Fibroblast of lung (primary cell): Measurements from ENCODE around the gene SDS. TPM values are rescaled to one million over a fixed set of nuclear protein-coding genes. Genes with fewer than 3 reads are reported as not detected.

Experiments
- DNase-seq, 2 donors: peaks; one replicate each; pipeline versions ENCODE4 v3.0.0 to v3.0.0-alpha.2; 2010; ENCODE audit warnings: low read depth in 2 of 2
- H2AFZ ChIP-seq: 2 replicates; pipeline ENCODE4 v1.5.1; 2012; ENCODE audit warnings: low read length, control low read depth, inconsistent platforms
- H3K27ac ChIP-seq: 2 replicates; pipeline ENCODE4 v1.5.1; 2011; ENCODE audit warnings: low read length, control low read depth; ENCODE audit not compliant: insufficient read depth
- H3K27me3 ChIP-seq: 2 replicates; pipeline ENCODE4 v1.5.1; 2011; ENCODE audit warnings: mild to moderate bottlenecking, low read length; ENCODE audit not compliant: control insufficient read depth, insufficient read depth
- H3K36me3 ChIP-seq: 2 replicates; pipeline ENCODE4 v1.5.1; 2011; ENCODE audit warnings: low read length; ENCODE audit not compliant: control insufficient read depth, insufficient read depth
- H3K4me1 ChIP-seq: 2 replicates; pipeline ENCODE4 v1.5.1; 2011; ENCODE audit warnings: low read length; ENCODE audit not compliant: control insufficient read depth, insufficient read depth; ENCODE audit errors: extremely low read depth
- H3K4me2 ChIP-seq: 2 replicates; pipeline ENCODE4 v1.5.1; 2011; ENCODE audit warnings: low read length, control low read depth; ENCODE audit not compliant: insufficient read depth; ENCODE audit errors: extremely low read depth
- H3K4me3 ChIP-seq, 4 experiments: fragments of 200-600 bp in 1 of 4; sonication (generic) in 1 of 4; replicated peaks in 1 of 4; 2 replicates each; pipeline ENCODE4 v1.5.1; 2011 to 2016; ENCODE audit warnings: low read length in 4 of 4, low read depth in 3 of 4, mild to moderate bottlenecking in 3 of 4, control low read depth in 2 of 4, inconsistent platforms in 1 of 4, mixed read lengths in 1 of 4; ENCODE audit not compliant: insufficient read depth in 1 of 4; ENCODE audit errors: control extremely low read depth in 1 of 4
- H3K79me2 ChIP-seq: 2 replicates; pipeline ENCODE4 v1.5.1; 2012; ENCODE audit warnings: mild to moderate bottlenecking, low read length, inconsistent platforms; ENCODE audit not compliant: control insufficient read depth, insufficient read depth
- H3K9ac ChIP-seq: 2 replicates; pipeline ENCODE4 v1.5.1; 2011; ENCODE audit warnings: mild to moderate bottlenecking, low read length, control low read depth; ENCODE audit not compliant: insufficient read depth
- H3K9me3 ChIP-seq: 2 replicates; pipeline ENCODE4 v1.5.1; 2012; ENCODE audit warnings: low read depth, low read length; ENCODE audit not compliant: control insufficient read depth, insufficient read depth
- H4K20me1 ChIP-seq: 2 replicates; pipeline ENCODE4 v1.5.1; 2011; ENCODE audit warnings: low read length; ENCODE audit not compliant: control insufficient read depth, insufficient read depth; ENCODE audit errors: extremely low read depth
- CTCF ChIP-seq, 2 donors: IDR thresholded peaks in 1 of 2; conservative IDR thresholded peaks in 1 of 2; 1 replicate in 1 of 2; 2 replicates in 1 of 2; pipeline ENCODE4 v1.5.1; 2011 to 2012; ENCODE audit warnings: low read length in 2 of 2, control low read depth in 1 of 2, inconsistent platforms in 1 of 2, low read depth in 1 of 2, mild to moderate bottlenecking in 1 of 2
- EZH2 ChIP-seq: IDR thresholded peaks from 2 replicates; pipeline ENCODE4 v1.5.1; 2012; ENCODE audit warnings: low read length, control low read depth, mild to moderate bottlenecking; ENCODE audit errors: missing control alignments
- polyA plus RNA-seq, 2 donors: library from polyadenylated mRNA; depleted of rRNA in 1 of 2; stranded (reverse) in 1 of 2; unstranded in 1 of 2; fragments of >200 nt; gene quantifications; 2 replicates each; pipeline ENCODE4 v1.2.1, GENCODE V29; 2011 to 2012; ENCODE audit warnings: missing spikeins in 1 of 2
- total RNA-seq: library from RNA; depleted of rRNA; stranded (reverse); fragments of >200 nt; gene quantifications from 2 replicates; pipeline ENCODE4 v1.2.1, GENCODE V29; 2014

SDS gene
- total and polyA plus RNA-seq, 2 donors (not counting 1 experiment from before 2014, with no cell fraction given): not detected

GRCh38 chr12:113449839-113450238 is 46.2 kb upstream of the SDS start:
- no peak for DNase-seq
- Histone ChIP-seq H3K36me3 (no peaks in the 10 kb centered on the region), H2AFZ (no peak overlapping the region), H3K4me3 (no peak overlapping the region), H3K27ac (no peak overlapping the region), H4K20me1 (no peaks in the 10 kb centered on the region), H3K79me2 (no peaks in the 10 kb centered on the region), H3K4me1 (no peaks in the 10 kb centered on the region), H3K9ac (no peak overlapping the region), H3K9me3 (no peaks in the 10 kb centered on the region), H3K4me2 (no peak overlapping the region), H3K27me3 (no peaks in the 10 kb centered on the region)
- no peak for TF ChIP-seq CTCF (conservative IDR thresholded peaks at IDR 0.05 in 1 of 2, IDR thresholded peaks at IDR 0.05 in 1 of 2; ENCODE audit: low read depth in 1 of 2, low read length in 2 of 2)

- Histone ChIP-seq H3K9ac (no peak overlapping the region), H3K4me3 (no peak overlapping the region), H4K20me1 (no peaks in the 10 kb centered on the region), H3K79me2 (no peaks in the 10 kb centered on the region), H3K4me1 (no peaks in the 10 kb centered on the region), H3K27me3 (no peaks in the 10 kb centered on the region), H2AFZ (no peak overlapping the region), H3K27ac (no peak overlapping the region), H3K9me3 (no peaks in the 10 kb centered on the region), H3K36me3 (no peaks in the 10 kb centered on the region), H3K4me2 (no peak overlapping the region)
- no peak for DNase-seq
- TF ChIP-seq CTCF (conservative IDR thresholded peaks at IDR 0.05 in 1 of 2, IDR thresholded peaks at IDR 0.05 in 1 of 2; ENCODE audit: low read depth in 1 of 2, low read length in 2 of 2) (no peak), EZH2 (no peak)
Observed at GRCh38 chr12:113449299-113449698, 45.6 kb upstream of the SDS start.

DNA sequence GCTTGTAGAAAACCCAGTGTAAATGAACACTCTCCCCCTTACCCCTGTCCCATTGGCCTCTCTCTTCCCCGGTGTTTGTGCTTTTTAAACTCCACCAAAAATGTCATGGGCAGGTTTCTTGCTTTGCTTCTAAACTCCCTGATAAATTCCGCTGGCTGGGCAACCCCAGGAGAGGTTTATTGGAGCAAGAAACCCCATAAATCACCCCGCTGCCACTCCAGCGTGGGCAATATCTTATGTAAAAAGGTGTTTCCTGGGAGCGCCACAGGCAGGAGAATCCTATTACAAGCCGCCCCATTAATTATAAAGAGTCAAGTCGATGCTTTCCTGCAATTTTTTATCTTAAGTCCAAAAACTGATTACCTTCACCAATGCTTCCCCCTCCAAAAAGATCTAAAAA is 45.2 kb upstream of the SDS start:
- no peak overlapping the region for H2AFZ ChIP-seq

More for the DNA sequence above, 45.2 kb upstream of the SDS start:
- no peaks in the 10 kb centered on the region for H3K9me3 ChIP-seq
- TF ChIP-seq EZH2 (no peak), CTCF (conservative IDR thresholded peaks at IDR 0.05 in 1 of 2, IDR thresholded peaks at IDR 0.05 in 1 of 2; ENCODE audit: low read depth in 1 of 2, low read length in 2 of 2) (no peak)
- no peak overlapping the region for H3K4me3 ChIP-seq
- H3K4me1 ChIP-seq: no peaks in the 10 kb centered on the region
- H3K27ac ChIP-seq: no peak overlapping the region
- no peak overlapping the region for H3K4me2 ChIP-seq
- no peaks in the 10 kb centered on the region for H3K79me2 ChIP-seq
- no peak for DNase-seq
- no peaks in the 10 kb centered on the region for H3K27me3 ChIP-seq
- no peak overlapping the region for H3K9ac ChIP-seq
- no peaks in the 10 kb centered on the region for H4K20me1 ChIP-seq
- H3K36me3 ChIP-seq: no peaks in the 10 kb centered on the region
